ENCODE data around the gene FBXL2.

GRCh38 chr3:33417066-33417673 is 139.9 kb downstream of the FBXL2 start:
- TF ChIP-seq CTCF (IDR thresholded peaks at IDR 0.05; ENCODE audit: low read length): no peak
- TF ChIP-seq EZH2 (IDR thresholded peaks at IDR 0.05; ENCODE audit: borderline replicate concordance, low read length): no peak
